ENCODE data around the gene CHP1. TPM values are rescaled to one million over a fixed set of nuclear protein-coding genes. Genes with fewer than 3 reads are reported as not detected.
"Not testable (repeated sequence)": the region's sequence is repeated elsewhere in the genome, so short reads cannot be mapped to it uniquely, and the experiment has no call there.

The CHP1 gene
- total RNA-seq, 1 experiment from 2014 or later, result 139 TPM

GRCh38 chr15:41231422-41232226, 556 bp downstream of the CHP1 start:
- Histone ChIP-seq H3K36me3 (ENCODE audit: control insufficient read depth, insufficient read depth, low read length) (no peaks in the 10 kb centered on the region), H3K27me3 (replicated peaks; ENCODE audit: control insufficient read depth, insufficient read depth, low read length) (no peaks in the 10 kb centered on the region), H3K9me3 (no peaks in the 10 kb centered on the region; the same call in 1 of the 2 replicates), H3K4me3 (ENCODE audit: low read depth, low read length) (peak overlapping the region; percentile 68), H3K4me1 (peaks cover 6% of the 10 kb centered on the region; the same call in 1 of the 2 replicates)
- POLR2A ChIA-PET, result interaction anchor here (0.6 to 1.4 kb wide), 6 partner anchors 11 to 279 kb away, joined by 3 to 9 read pairs (median 6); partner anchors contain the start of genes CHAC1, INO80, NUSAP1 and OIP5
- peak overlapping the region; percentile 91 for H3K27ac Mint-ChIP-seq (ENCODE audit: unreplicated experiment)
- no peaks in the 10 kb centered on the region for H3K27me3 Mint-ChIP-seq (ENCODE audit: insufficient read depth, unreplicated experiment)
- H3K36me3 Mint-ChIP-seq (ENCODE audit: insufficient read depth, unreplicated experiment), result peaks cover 21% of the 10 kb centered on the region
- CTCF ChIA-PET, result interaction anchor here (0.5 to 1.5 kb wide), 12 partner anchors 10 to 588 kb away, joined by 3 to 7 read pairs (median 4); partner anchors contain the start of genes CHAC1, NUSAP1 and OIP5
- intact Hi-C loops (cut with micrococcal nuclease; ENCODE audit: unreplicated experiment), result loop anchor here (1.0 to 5.0 kb wide), 4 partner anchors 21 to 114 kb away; partner anchors contain the start of genes INO80, NUSAP1 and OIP5
- no peaks in the 10 kb centered on the region for H3K9me3 Mint-ChIP-seq (ENCODE audit: unreplicated experiment)
- no peak for TF ChIP-seq CTCF (IDR thresholded peaks at IDR 0.05; ENCODE audit: insufficient read depth in 1 of 2, low read depth in 1 of 2, low read length in 1 of 2, severe bottlenecking in 1 of 2, unreplicated experiment in 1 of 2)
- TSS peak; percentile 35 for BruUV-seq (replicated peaks)
- no peaks in the 10 kb centered on the region for H3K4me1 Mint-ChIP-seq (ENCODE audit: low read depth, unreplicated experiment)
- DNase-seq, result no peak
- H3K4me3 Mint-ChIP-seq (ENCODE audit: unreplicated experiment), result peak overlapping the region; percentile 85

- H3K4me1 Mint-ChIP-seq (ENCODE audit: low read depth, unreplicated experiment), result peaks cover 4% of the 10 kb centered on the region
- no peaks in the 10 kb centered on the region for H3K9me3 Mint-ChIP-seq (ENCODE audit: unreplicated experiment)
- ChIA-PET POLR2A (no interaction called here), CTCF (no interaction called here)
- H3K27ac Mint-ChIP-seq (ENCODE audit: unreplicated experiment), result no peak overlapping the region
- Histone ChIP-seq H3K27me3 (replicated peaks; ENCODE audit: control insufficient read depth, insufficient read depth, low read length) (no peaks in the 10 kb centered on the region), H3K36me3 (ENCODE audit: control insufficient read depth, insufficient read depth, low read length) (no peaks in the 10 kb centered on the region), H3K4me1 (peaks cover 6% of the 10 kb centered on the region; the same call in 1 of the 2 replicates), H3K4me3 (ENCODE audit: low read depth, low read length) (no peak overlapping the region), H3K9me3 (no peaks in the 10 kb centered on the region; the same call in 1 of the 2 replicates)
- no peak overlapping the region for H3K4me3 Mint-ChIP-seq (ENCODE audit: unreplicated experiment)
- no TSS peak for BruUV-seq (replicated peaks)
- intact Hi-C loops (cut with micrococcal nuclease; ENCODE audit: unreplicated experiment), result loop anchor here (5.0 kb wide), 1 partner anchor 116 kb away; the partner anchor contains the start of gene INO80
- TF ChIP-seq CTCF (IDR thresholded peaks at IDR 0.05; ENCODE audit: insufficient read depth in 1 of 2, low read depth in 1 of 2, low read length in 1 of 2, severe bottlenecking in 1 of 2, unreplicated experiment in 1 of 2), result no peak
- no peaks in the 10 kb centered on the region for H3K27me3 Mint-ChIP-seq (ENCODE audit: insufficient read depth, unreplicated experiment)
- no peak for DNase-seq
- H3K36me3 Mint-ChIP-seq (ENCODE audit: insufficient read depth, unreplicated experiment), result peaks cover 21% of the 10 kb centered on the region
Measured at GRCh38 chr15:41233367-41233771, 2.3 kb downstream of the CHP1 start.

GRCh38 chr15:41235228-41235627, 4.2 kb downstream of the CHP1 start:
- ChIA-PET CTCF (interaction anchor here (0.6 kb wide), 1 partner anchor 94 kb away, joined by 9 read pairs; no protein-coding TSS in a partner anchor), POLR2A (interaction anchor here (0.6 kb wide), 1 partner anchor 97 kb away, joined by 3 read pairs; the partner anchor contains the start of genes NUSAP1 and OIP5)
- intact Hi-C loops (cut with micrococcal nuclease; ENCODE audit: unreplicated experiment); BruUV-seq (replicated peaks); H3K27me3 Mint-ChIP-seq (ENCODE audit: insufficient read depth, unreplicated experiment); H3K4me1 Mint-ChIP-seq (ENCODE audit: low read depth, unreplicated experiment); H3K4me3 Mint-ChIP-seq (ENCODE audit: unreplicated experiment); DNase-seq; H3K4me1 ChIP-seq; H3K27me3 ChIP-seq (replicated peaks; ENCODE audit: control insufficient read depth, insufficient read depth, low read length); H3K4me3 ChIP-seq (ENCODE audit: low read depth, low read length); H3K9me3 ChIP-seq; H3K36me3 ChIP-seq (ENCODE audit: control insufficient read depth, insufficient read depth, low read length); H3K27ac Mint-ChIP-seq (ENCODE audit: unreplicated experiment); H3K9me3 Mint-ChIP-seq (ENCODE audit: unreplicated experiment): not testable (repeated sequence)
- H3K36me3 Mint-ChIP-seq (ENCODE audit: insufficient read depth, unreplicated experiment), result peaks cover 19% of the 10 kb centered on the region

Measured in Caco-2 (cell line).